HepG2 (cell line): Measurements from ENCODE around the gene MSI2. TPM values are rescaled to one million over a fixed set of nuclear protein-coding genes. Genes with fewer than 3 reads are reported as not detected.

Experiments used
- ATAC-seq: fragments of 200-7000 bp; cut with Tn5 transposase; 3 replicates; pipeline ENCODE4 v1.9.1; 2020; ENCODE audit warnings: mild to moderate bottlenecking, moderate library complexity
- BruUV-seq: library from RNA; stranded (reverse); fragments of 400-500 nt; replicated peaks from 2 replicates; lab custom pipeline; 2021; lab: Mats Ljungman, UMichigan
- CTCF ChIA-PET: fragments of 300-600 bp; formaldehyde crosslinking; extraction: SDS; loops from one replicate; lab custom pipeline; 2021; ENCODE audit warnings: low total read pairs, inconsistent platforms, low intra/inter-chr PET ratio; lab: Yijun Ruan, JAX
- POLR2A ChIA-PET: fragments of 350-600 bp; sonication (Branson Sonifier 250); formaldehyde crosslinking; loops from one replicate; lab custom pipeline; 2020; ENCODE audit warnings: antibody characterized with exemption, inconsistent platforms; lab: Yijun Ruan, JAX
- DNase-seq: peaks from one replicate; pipeline ENCODE4 v3.0.0-alpha.2; 2015; ENCODE audit warnings: low spot score
- FAIRE-seq: peaks from 3 replicates; lab custom pipeline; 2011; peaks lifted over from hg19 to GRCh38; lab: Jason Lieb, UNC
- H2AFZ ChIP-seq: one replicate; pipeline ENCODE4 v1.6.1; 2011; ENCODE audit warnings: low read length, inconsistent platforms
- H3K27ac ChIP-seq: fragments of 300-600 bp; 3 replicates; pipeline ENCODE4 v1.8.0; 2011; ENCODE audit warnings: mixed run types, mild to moderate bottlenecking, mixed read lengths, low read length, inconsistent platforms; ENCODE audit not compliant: insufficient read depth; ENCODE audit errors: extremely low read length
- H3K27me3 ChIP-seq, 2 experiments: fragments of 200-600 bp in 1 of 2; 2 replicates in 1 of 2; 3 replicates in 1 of 2; pipeline versions ENCODE4 v1.6.0 to v1.8.0; 2011; ENCODE audit warnings: low read length in 2 of 2, mild to moderate bottlenecking in 2 of 2, moderate library complexity in 2 of 2, inconsistent platforms in 1 of 2; ENCODE audit not compliant: insufficient read depth in 2 of 2, control insufficient read depth in 1 of 2
- H3K36me3 ChIP-seq, 2 experiments: fragments of 200-600 bp in 1 of 2; replicated peaks in 1 of 2; 2 replicates in 1 of 2; 3 replicates in 1 of 2; pipeline versions ENCODE4 v1.5.1 to v1.8.0; 2011; ENCODE audit warnings: low read length in 2 of 2, inconsistent platforms in 1 of 2; ENCODE audit not compliant: insufficient read depth in 2 of 2, control insufficient read depth in 1 of 2
- H3K4me1 ChIP-seq: 2 replicates; pipeline ENCODE4 v1.5.1; 2012; ENCODE audit warnings: low read length, inconsistent platforms; ENCODE audit not compliant: insufficient read depth
- H3K4me2 ChIP-seq: 2 replicates; pipeline ENCODE4 v1.6.0; 2011; ENCODE audit warnings: low read depth, low read length, inconsistent platforms
- H3K4me3 ChIP-seq, 3 experiments: fragments of 200-600 bp in 1 of 3; sonication (generic), shearing (Covaris generic) in 1 of 3; replicated peaks in 1 of 3; 2 replicates each; pipeline ENCODE4 v1.5.1; 2011 to 2016; ENCODE audit warnings: low read length in 3 of 3, inconsistent platforms in 2 of 3, low read depth in 2 of 3, mild to moderate bottlenecking in 2 of 3, control low read depth in 1 of 3, mixed read lengths in 1 of 3; ENCODE audit not compliant: insufficient read depth in 1 of 3
- H3K79me2 ChIP-seq: one replicate; pipeline ENCODE4 v1.6.1; 2011; ENCODE audit warnings: low read length, inconsistent platforms; ENCODE audit not compliant: insufficient read depth
- H3K9ac ChIP-seq: 2 replicates; pipeline ENCODE4 v1.6.0; 2011; ENCODE audit warnings: mild to moderate bottlenecking, low read depth, low read length, inconsistent platforms; ENCODE audit not compliant: insufficient read depth
- H3K9me3 ChIP-seq: 2 replicates; pipeline ENCODE4 v1.5.1; 2012; ENCODE audit warnings: mild to moderate bottlenecking, low read length
- H4K20me1 ChIP-seq: 2 replicates; pipeline ENCODE4 v1.6.0; 2011; ENCODE audit warnings: inconsistent platforms, mild to moderate bottlenecking, low read length, moderate library complexity; ENCODE audit not compliant: insufficient read depth
- FOXA3 ChIP-seq: IDR thresholded peaks from 2 replicates; pipeline ENCODE4 v1.6.1; 2016; ENCODE audit warnings: missing genetic modification reagents, missing compliant biosample characterization
- GATA4 ChIP-seq: sonication (generic); IDR thresholded peaks from 2 replicates; pipeline ENCODE4 v1.6.1; 2016; ENCODE audit warnings: antibody characterized with exemption, low read depth, borderline replicate concordance
- MIXL1 ChIP-seq: IDR thresholded peaks from 2 replicates; pipeline ENCODE4 v1.6.1; 2016
- MYNN ChIP-seq: sonication (generic); formaldehyde crosslinking; IDR thresholded peaks from 2 replicates; pipeline ENCODE4 v1.4.0; 2020; ENCODE audit warnings: mild to moderate bottlenecking, low read depth, missing genetic modification reagents
- NBN ChIP-seq: fragments of 450-650 bp; conservative IDR thresholded peaks from 2 replicates; pipeline ENCODE4 v1.6.1; 2017
- PLSCR1 ChIP-seq: sonication (generic); formaldehyde crosslinking; IDR thresholded peaks from 2 replicates; pipeline ENCODE4 v1.5.0; 2020; ENCODE audit warnings: missing genetic modification reagents, mild to moderate bottlenecking, borderline replicate concordance
- RNF2 ChIP-seq: fragments of 450-650 bp; conservative IDR thresholded peaks from 2 replicates; pipeline ENCODE4 v1.6.1; 2016; ENCODE audit warnings: low read depth
- SOX5 ChIP-seq: IDR thresholded peaks from 2 replicates; pipeline ENCODE4 v1.6.1; 2016; ENCODE audit warnings: borderline replicate concordance
- SRSF4 ChIP-seq: fragments of 200-400 bp; formaldehyde crosslinking; IDR thresholded peaks from one replicate; pipeline ENCODE4 v1.6.1; 2018; ENCODE audit warnings: mild to moderate bottlenecking, low read depth, low read length, moderate library complexity; ENCODE audit not compliant: poor library complexity, severe bottlenecking
- TBP ChIP-seq: sonication (generic); formaldehyde crosslinking; IDR thresholded peaks from 2 replicates; pipeline ENCODE4 v1.5.0; 2020; ENCODE audit warnings: missing genetic modification reagents
- U2AF2 ChIP-seq: fragments of 200-400 bp; formaldehyde crosslinking; IDR thresholded peaks from 2 replicates; pipeline ENCODE4 v1.6.1; 2017; ENCODE audit warnings: low read depth, mild to moderate bottlenecking, low read length
- YY1 ChIP-seq: IDR thresholded peaks from 2 replicates; pipeline ENCODE4 v1.6.1; 2011; ENCODE audit warnings: low read length, low read depth, moderate library complexity, mild to moderate bottlenecking; ENCODE audit not compliant: insufficient read depth, insufficient replicate concordance
- ZNF17 ChIP-seq: sonication (generic); formaldehyde crosslinking; IDR thresholded peaks from 2 replicates; pipeline ENCODE4 v1.5.0; 2020; ENCODE audit warnings: mild to moderate bottlenecking, missing genetic modification reagents
- ZNF543 ChIP-seq: sonication (generic); formaldehyde crosslinking; IDR thresholded peaks from 2 replicates; pipeline ENCODE4 v1.4.0; 2020; ENCODE audit warnings: mild to moderate bottlenecking, missing genetic modification reagents
- ZNF547 ChIP-seq: sonication (generic); formaldehyde crosslinking; IDR thresholded peaks from 2 replicates; pipeline ENCODE4 v1.5.1; 2020; ENCODE audit warnings: mild to moderate bottlenecking, missing genetic modification reagents
- ZNF644 ChIP-seq: IDR thresholded peaks from 2 replicates; pipeline ENCODE4 v1.6.1; 2016; ENCODE audit warnings: low read depth
- WGBS: methylation state at CpG from one replicate; pipeline ENCODE4 v1.1.6; 2017; ENCODE audit warnings: low lambda C conversion rate; 5-methylcytosine and 5-hydroxymethylcytosine counted together
- in situ Hi-C: cut with HindIII; loops from 2 replicates; pipeline ENCODE4 v1.10.0; 2017; ENCODE audit warnings: low pct_unique_long_range_greater_than_20kb; ENCODE audit not compliant: extremely low pct_ligation_motif_present
- intact Hi-C: fragments of 100-400 bp; cut with micrococcal nuclease; formaldehyde crosslinking; loops from one replicate; pipeline ENCODE4 v1.10.0; 2022; ENCODE audit not compliant: unreplicated experiment
- polyA plus RNA-seq, 8 experiments: library from polyadenylated mRNA; depleted of rRNA in 3 of 8; stranded (reverse) in 7 of 8; unstranded in 1 of 8; fragments of >200 nt; fragmentation: Illumina TruSeq in 4 of 8; extraction: Trizol in 4 of 8; gene quantifications; 2 replicates each; pipeline versions ENCODE4 v1.2.1 to v1.2.3, GENCODE V29; 2011 to 2016; ENCODE audit warnings: low read depth in 4 of 8, missing spikeins in 1 of 8, mixed read lengths in 1 of 8; ENCODE audit not compliant: insufficient read depth in 1 of 8
- total RNA-seq, 5 experiments: library from RNA; depleted of rRNA; stranded (reverse); fragments of >200 nt; fragmentation: Illumina TruSeq; extraction: Trizol; gene quantifications; 2 replicates each; pipeline ENCODE4 v1.2.3, GENCODE V29; 2016; ENCODE audit warnings: low read depth in 1 of 5
- TF ChIP-seq, protein P1 (sequence below): sonication (generic); formaldehyde crosslinking; conservative IDR thresholded peaks from 2 replicates; pipeline ENCODE4 v1.4.0; 2020; ENCODE audit warnings: missing genetic modification reagents

Gene MSI2
- total and polyA plus RNA-seq, 2 of the 13 experiments (the other 11 are each of a cell fraction or from before 2014, with no cell fraction given), result 77.5 to 78.4 TPM

DNA sequence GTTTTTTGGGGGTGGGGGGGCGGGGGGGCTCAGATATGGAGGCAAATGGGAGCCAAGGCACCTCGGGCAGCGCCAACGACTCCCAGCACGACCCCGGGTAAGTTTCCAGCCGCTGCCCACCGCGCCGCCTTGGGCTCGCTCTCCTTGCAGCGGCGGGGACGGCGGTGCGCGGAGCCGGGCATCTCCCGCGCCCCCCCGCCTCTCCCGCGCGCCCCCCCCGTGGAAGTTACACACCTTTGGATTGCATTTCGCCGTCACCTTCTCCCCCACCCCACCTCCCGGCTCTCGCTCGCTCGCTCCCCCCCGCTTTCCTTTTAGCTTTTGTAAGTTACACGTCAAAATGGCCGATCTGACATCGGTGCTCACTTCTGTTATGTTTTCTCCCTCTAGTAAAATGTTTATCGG lies 387 bp downstream of the MSI2 start:
- Histone ChIP-seq H3K4me3 (peak overlapping the region; percentile 75 to 95 (median 79)), H3K27ac (peak overlapping the region; percentile 63), H3K9me3 (no peaks in the 10 kb centered on the region), H3K36me3 (peaks cover 3 to 19% of the 10 kb centered on the region in 2 experiments; a peak in 3 of 5 replicates), H3K9ac (peak overlapping the region; percentile 79), H3K4me1 (peaks cover 61% of the 10 kb centered on the region), H2AFZ (no peak overlapping the region), H3K27me3 (no peaks in the 10 kb centered on the region), H3K79me2 (peaks cover 47% of the 10 kb centered on the region), H4K20me1 (no peaks in the 10 kb centered on the region), H3K4me2 (peak overlapping the region; percentile 94)
- ChIA-PET POLR2A (interaction anchor here (0.5 to 2.7 kb wide), 18 partner anchors 10 to 593 kb away, joined by 3 to 20 read pairs (median 4); partner anchors contain the start of gene MRPS23), CTCF (no interaction called here)
- intact Hi-C loops (no loop called here), in situ Hi-C loops (no loop called here)
- BruUV-seq, result no TSS peak
- no peak for DNase-seq
- peak; percentile 36 for ATAC-seq
- WGBS, result 4% methylated on average over 12 of the region's 36 CpGs
- no peak for FAIRE-seq
- no peak for TF ChIP-seq GATA4
- TF ChIP-seq U2AF2, result no peak
- TF ChIP-seq, protein P1, sequence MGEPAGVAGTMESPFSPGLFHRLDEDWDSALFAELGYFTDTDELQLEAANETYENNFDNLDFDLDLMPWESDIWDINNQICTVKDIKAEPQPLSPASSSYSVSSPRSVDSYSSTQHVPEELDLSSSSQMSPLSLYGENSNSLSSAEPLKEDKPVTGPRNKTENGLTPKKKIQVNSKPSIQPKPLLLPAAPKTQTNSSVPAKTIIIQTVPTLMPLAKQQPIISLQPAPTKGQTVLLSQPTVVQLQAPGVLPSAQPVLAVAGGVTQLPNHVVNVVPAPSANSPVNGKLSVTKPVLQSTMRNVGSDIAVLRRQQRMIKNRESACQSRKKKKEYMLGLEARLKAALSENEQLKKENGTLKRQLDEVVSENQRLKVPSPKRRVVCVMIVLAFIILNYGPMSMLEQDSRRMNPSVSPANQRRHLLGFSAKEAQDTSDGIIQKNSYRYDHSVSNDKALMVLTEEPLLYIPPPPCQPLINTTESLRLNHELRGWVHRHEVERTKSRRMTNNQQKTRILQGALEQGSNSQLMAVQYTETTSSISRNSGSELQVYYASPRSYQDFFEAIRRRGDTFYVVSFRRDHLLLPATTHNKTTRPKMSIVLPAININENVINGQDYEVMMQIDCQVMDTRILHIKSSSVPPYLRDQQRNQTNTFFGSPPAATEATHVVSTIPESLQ (CRISPR knock-in tag), result no peak
- TF ChIP-seq MIXL1, result no peak
- TF ChIP-seq MYNN, result no peak
- no peak for TF ChIP-seq RNF2
- peak; percentile 73 for TF ChIP-seq YY1
- no peak for TF ChIP-seq ZNF547 (CRISPR knock-in tag)
- no peak for TF ChIP-seq SOX5
- no peak for TF ChIP-seq PLSCR1 (CRISPR knock-in tag)
- no peak for TF ChIP-seq ZNF644 (CRISPR knock-in tag)
- no peak for TF ChIP-seq SRSF4
- no peak for TF ChIP-seq ZNF543 (CRISPR knock-in tag)
- no peak for TF ChIP-seq FOXA3 (CRISPR knock-in tag)
- TF ChIP-seq TBP, result no peak
- no peak for TF ChIP-seq NBN
- TF ChIP-seq ZNF17 (CRISPR knock-in tag), result no peak
